Gastrocnemius medialis (tissue), 4 donors: ENCODE results near the gene PALLD. TPM values are rescaled to one million over a fixed set of nuclear protein-coding genes. Genes with fewer than 3 reads are reported as not detected.
"Not testable (repeated sequence)": the region's sequence is repeated elsewhere in the genome, so short reads cannot be mapped to it uniquely, and the experiment has no call there.

ENCODE experiments used
- ATAC-seq, 2 donors: fragments of 150-250 bp; one replicate each; pipeline ENCODE4 v1.9.1; 2016
- DNase-seq, 2 donors: peaks; one replicate each; pipeline ENCODE4 v3.0.0-alpha.2; 2019
- H3K27ac ChIP-seq, 4 donors: fragments of 200-600 bp; sonication (generic); 1 replicate in 1 of 4; 2 replicates in 3 of 4; pipeline ENCODE4 v1.5.1; 2016 to 2018; ENCODE audit warnings: mild to moderate bottlenecking in 2 of 4, moderate library complexity in 1 of 4
- H3K27me3 ChIP-seq, 3 donors: fragments of 200-600 bp; sonication (generic) in 2 of 3; 1 replicate in 1 of 3; 2 replicates in 2 of 3; pipeline versions ENCODE4 v1.5.1 to v1.6.0; 2016 to 2019; ENCODE audit warnings: mild to moderate bottlenecking in 1 of 3, moderate library complexity in 1 of 3
- H3K36me3 ChIP-seq, 2 donors: fragments of 200-600 bp; sonication (generic) in 1 of 2; one replicate each; pipeline ENCODE4 v1.5.1; 2017 to 2018
- H3K4me1 ChIP-seq, 2 donors: fragments of 200-600 bp; sonication (generic) in 1 of 2; one replicate each; pipeline ENCODE4 v1.5.1; 2016 to 2017; ENCODE audit warnings: mild to moderate bottlenecking in 2 of 2
- H3K4me3 ChIP-seq, 4 donors: fragments of 200-600 bp; sonication (generic) in 3 of 4; 1 replicate in 1 of 4; 2 replicates in 3 of 4; pipeline ENCODE4 v1.5.1; 2016 to 2019; ENCODE audit warnings: mild to moderate bottlenecking in 2 of 4
- H3K9me3 ChIP-seq, 3 donors: fragments of 200-600 bp; sonication (generic) in 2 of 3; 1 replicate in 1 of 3; 2 replicates in 2 of 3; pipeline ENCODE4 v1.5.1; 2016 to 2019
- POLR2A ChIP-seq, 2 donors: fragments of 450-650 bp; IDR thresholded peaks; one replicate each; pipeline ENCODE4 v1.6.1; 2017; ENCODE audit warnings: antibody characterized with exemption in 2 of 2, mild to moderate bottlenecking in 2 of 2, moderate library complexity in 2 of 2
- in situ Hi-C, 4 donors: fragments of 200-750 bp; cut with MboI; loops; one replicate each; pipeline versions ENCODE4 v1.15.0 to v1.8.0; 2017; ENCODE audit warnings: low sequenced_read_pairs in 4 of 4
- intact Hi-C: fragments of 100-400 bp; cut with DNase I; formaldehyde crosslinking; loops from one replicate; pipeline ENCODE4 v1.15.1; 2023; ENCODE audit warnings: low total_unique reads
- total RNA-seq, 4 donors: library from RNA; depleted of rRNA; stranded (reverse); fragments of >200 nt; gene quantifications; one replicate each; pipeline versions ENCODE4 v1.1.0 to v1.2.3, GENCODE V29; 2016
- TF ChIP-seq, protein P1 (sequence below), 5 experiments: fragments of 450-650 bp in 3 of 5; fragments of 200-600 bp in 2 of 5; sonication (generic) in 2 of 5; IDR thresholded peaks in 4 of 5; conservative IDR thresholded peaks in 1 of 5; 1 replicate in 4 of 5; 2 replicates in 1 of 5; pipeline ENCODE4 v1.5.1; 2016 to 2019; ENCODE audit warnings: antibody characterized with exemption in 5 of 5, mild to moderate bottlenecking in 3 of 5, moderate library complexity in 3 of 5

PALLD gene
- total RNA-seq, 4 donors from 2014 or later, result 165 to 439 (median 319) TPM

DNA sequence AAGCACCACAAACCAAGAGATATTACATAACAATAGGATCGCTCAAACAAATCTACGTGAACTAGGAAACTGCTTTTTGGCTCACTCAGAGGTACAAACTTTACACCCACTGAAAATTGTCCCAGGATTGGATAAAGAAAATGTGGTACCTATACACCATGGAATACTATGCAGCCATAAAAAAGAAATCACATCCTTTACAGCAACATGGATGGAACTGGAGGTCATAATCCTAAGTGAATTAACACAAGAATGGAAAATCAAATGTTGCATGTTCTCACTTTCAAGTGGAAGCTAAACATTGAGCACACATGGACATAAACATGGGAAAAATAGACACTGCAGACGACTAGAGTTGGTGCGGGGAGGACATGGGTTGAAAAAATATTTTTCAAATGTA, 305.4 kb downstream of the PALLD start:
- H3K4me3 ChIP-seq, result no peak overlapping the region
- peaks cover 3 to 7% of the 10 kb centered on the region in 2 donors for H3K4me1 ChIP-seq
- DNase-seq (no peak), ATAC-seq (no peak)
- no peak overlapping the region for H3K27ac ChIP-seq
- intact Hi-C loops (no loop called here), in situ Hi-C loops (no loop called here)
- no peaks in the 10 kb centered on the region for H3K27me3 ChIP-seq
- H3K36me3 ChIP-seq, result no peaks in the 10 kb centered on the region
- TF ChIP-seq, protein P1, sequence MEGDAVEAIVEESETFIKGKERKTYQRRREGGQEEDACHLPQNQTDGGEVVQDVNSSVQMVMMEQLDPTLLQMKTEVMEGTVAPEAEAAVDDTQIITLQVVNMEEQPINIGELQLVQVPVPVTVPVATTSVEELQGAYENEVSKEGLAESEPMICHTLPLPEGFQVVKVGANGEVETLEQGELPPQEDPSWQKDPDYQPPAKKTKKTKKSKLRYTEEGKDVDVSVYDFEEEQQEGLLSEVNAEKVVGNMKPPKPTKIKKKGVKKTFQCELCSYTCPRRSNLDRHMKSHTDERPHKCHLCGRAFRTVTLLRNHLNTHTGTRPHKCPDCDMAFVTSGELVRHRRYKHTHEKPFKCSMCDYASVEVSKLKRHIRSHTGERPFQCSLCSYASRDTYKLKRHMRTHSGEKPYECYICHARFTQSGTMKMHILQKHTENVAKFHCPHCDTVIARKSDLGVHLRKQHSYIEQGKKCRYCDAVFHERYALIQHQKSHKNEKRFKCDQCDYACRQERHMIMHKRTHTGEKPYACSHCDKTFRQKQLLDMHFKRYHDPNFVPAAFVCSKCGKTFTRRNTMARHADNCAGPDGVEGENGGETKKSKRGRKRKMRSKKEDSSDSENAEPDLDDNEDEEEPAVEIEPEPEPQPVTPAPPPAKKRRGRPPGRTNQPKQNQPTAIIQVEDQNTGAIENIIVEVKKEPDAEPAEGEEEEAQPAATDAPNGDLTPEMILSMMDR (IDR thresholded peaks at IDR 0.05 in 4 of 5, conservative IDR thresholded peaks at IDR 0.05 in 1 of 5), result no peak
- H3K9me3 ChIP-seq, result no peaks in the 10 kb centered on the region

DNA sequence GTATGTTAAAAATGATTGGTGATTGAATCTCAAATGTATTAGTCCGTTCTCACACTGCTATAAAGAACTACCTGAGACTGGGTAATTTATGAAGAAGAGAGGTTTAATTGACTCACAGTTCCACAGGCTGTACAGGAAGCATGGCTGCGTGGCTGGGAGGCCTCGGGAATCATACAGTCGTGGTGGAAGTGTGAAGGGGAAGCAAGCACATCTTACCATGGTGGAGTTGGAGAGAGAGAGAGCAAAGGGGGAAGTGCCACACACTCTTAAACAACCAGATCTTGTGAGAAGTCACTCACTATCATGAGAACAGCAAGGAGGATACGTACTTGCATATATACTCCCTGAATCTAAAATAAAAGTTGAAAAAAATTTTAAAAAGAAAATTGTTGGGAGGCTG, 306.2 kb downstream of the PALLD start:
- H3K9me3 ChIP-seq, ATAC-seq, H3K36me3 ChIP-seq, H3K4me3 ChIP-seq, H3K27ac ChIP-seq, in situ Hi-C loops, H3K4me1 ChIP-seq, H3K27me3 ChIP-seq, DNase-seq, intact Hi-C loops: not testable (repeated sequence)

DNA sequence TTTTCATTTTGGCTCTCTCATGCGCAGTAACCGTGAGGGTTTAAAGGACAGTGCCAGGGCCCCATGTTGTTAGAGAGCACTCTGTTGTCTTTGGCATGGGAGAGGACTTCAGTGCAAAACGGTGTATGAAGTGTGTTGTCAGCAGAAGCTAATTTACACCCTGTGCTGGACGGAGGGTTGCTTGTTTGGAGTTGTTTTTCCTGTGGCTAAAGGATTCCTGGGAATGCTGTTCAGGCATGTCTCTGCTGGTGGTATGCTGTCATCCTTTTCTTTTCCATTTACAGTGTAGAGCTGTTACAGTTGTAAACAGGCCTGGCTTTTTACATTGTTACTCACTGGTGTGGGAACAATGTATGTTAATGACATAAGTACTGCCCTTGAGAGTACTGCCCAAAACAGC, 306.9 kb downstream of the PALLD start:
- no peaks in the 10 kb centered on the region for H3K36me3 ChIP-seq
- in situ Hi-C loops (no loop called here), intact Hi-C loops (no loop called here)
- no peaks in the 10 kb centered on the region for H3K4me1 ChIP-seq
- H3K27me3 ChIP-seq, result no peaks in the 10 kb centered on the region
- no peaks in the 10 kb centered on the region for H3K9me3 ChIP-seq
- DNase-seq (no peak), ATAC-seq (no peak)
- no peak overlapping the region for H3K4me3 ChIP-seq
- TF ChIP-seq, protein P1 (IDR thresholded peaks at IDR 0.05 in 4 of 5, conservative IDR thresholded peaks at IDR 0.05 in 1 of 5), result no peak
- TF ChIP-seq POLR2A (IDR thresholded peaks at IDR 0.05), result no peak
- no peak overlapping the region for H3K27ac ChIP-seq

DNA sequence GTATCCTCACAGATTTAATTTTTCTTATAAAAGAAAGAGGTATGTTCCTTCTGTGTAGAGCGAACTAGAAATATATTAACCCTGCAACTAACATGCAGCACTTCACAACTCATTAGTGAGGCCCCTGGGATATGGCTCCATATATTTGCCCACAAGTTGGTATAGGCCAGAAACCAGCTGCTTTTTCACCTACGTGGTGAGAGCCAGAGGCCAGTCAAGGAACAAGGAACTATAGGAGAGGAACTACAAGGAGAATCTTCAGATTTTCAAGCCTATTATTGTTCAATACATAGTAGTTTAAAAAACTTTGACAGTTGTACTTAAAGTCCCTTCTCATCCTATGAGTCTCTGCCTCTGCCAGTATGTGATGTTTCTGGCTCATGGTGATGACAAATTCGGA, 307.3 kb downstream of the PALLD start:
- intact Hi-C loops, result no loop called here
- ATAC-seq (no peak), DNase-seq (no peak)
- Histone ChIP-seq H3K4me1 (no peaks in the 10 kb centered on the region), H3K27ac (no peak overlapping the region), H3K27me3 (no peaks in the 10 kb centered on the region), H3K36me3 (no peaks in the 10 kb centered on the region), H3K9me3 (no peaks in the 10 kb centered on the region), H3K4me3 (no peak overlapping the region)
- in situ Hi-C loops, result no loop called here
- TF ChIP-seq, protein P1 (IDR thresholded peaks at IDR 0.05 in 4 of 5, conservative IDR thresholded peaks at IDR 0.05 in 1 of 5), result no peak
- no peak for TF ChIP-seq POLR2A (IDR thresholded peaks at IDR 0.05)

DNA sequence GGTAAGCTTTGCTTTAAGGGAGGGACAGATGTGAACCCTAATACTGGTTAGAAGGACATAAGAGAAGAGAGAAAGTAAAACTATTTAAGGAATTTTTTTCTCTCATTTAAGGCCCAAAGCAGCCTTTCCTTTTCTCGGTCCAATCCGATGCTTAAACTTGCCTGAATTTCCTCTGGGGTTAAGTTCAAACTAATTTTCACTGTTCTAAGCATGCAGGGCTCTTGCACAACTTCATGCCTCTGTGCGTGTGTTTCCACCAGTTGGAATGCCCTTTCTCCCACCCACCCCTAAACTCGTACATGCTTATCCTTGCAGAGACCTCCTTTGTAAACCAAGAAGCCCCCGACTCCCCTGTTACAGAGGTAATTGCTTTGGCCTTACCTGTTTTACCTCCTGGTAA, 308.5 kb downstream of the PALLD start:
- no peaks in the 10 kb centered on the region for H3K36me3 ChIP-seq
- ATAC-seq, result no peak
- intact Hi-C loops, result no loop called here
- no peak for DNase-seq
- H3K4me1 ChIP-seq, result no peaks in the 10 kb centered on the region
- no peak overlapping the region for H3K4me3 ChIP-seq
- no peaks in the 10 kb centered on the region for H3K27me3 ChIP-seq
- in situ Hi-C loops, result no loop called here
- no peaks in the 10 kb centered on the region for H3K9me3 ChIP-seq
- H3K27ac ChIP-seq, result no peak overlapping the region
- no peak for TF ChIP-seq POLR2A (IDR thresholded peaks at IDR 0.05)
- TF ChIP-seq, protein P1 (IDR thresholded peaks at IDR 0.05 in 4 of 5, conservative IDR thresholded peaks at IDR 0.05 in 1 of 5), result no peak

DNA sequence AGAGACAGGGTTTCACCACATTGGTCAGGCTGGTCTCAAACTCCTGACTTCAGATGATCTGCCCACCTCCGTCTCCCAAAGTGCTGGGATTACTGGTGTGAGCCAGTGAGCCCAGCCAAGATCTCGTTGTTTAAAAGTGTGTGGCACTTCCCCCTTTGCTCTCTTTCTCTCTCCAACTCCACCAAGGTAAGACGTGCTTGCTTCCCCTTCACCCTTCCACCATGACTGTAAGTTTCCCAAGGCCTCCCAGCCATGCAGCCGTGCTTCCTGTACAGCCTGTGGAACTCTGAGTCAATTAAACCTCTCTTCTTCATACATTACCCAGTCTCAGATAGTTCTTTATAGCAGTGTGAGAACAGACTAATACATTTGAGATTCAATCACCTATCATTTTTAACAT, 309.4 kb downstream of the PALLD start:
- intact Hi-C loops, H3K9me3 ChIP-seq, H3K27me3 ChIP-seq, in situ Hi-C loops, DNase-seq, H3K36me3 ChIP-seq, H3K4me1 ChIP-seq, H3K27ac ChIP-seq, ATAC-seq, H3K4me3 ChIP-seq: not testable (repeated sequence)
